ENCODE data around the gene TPPP3. TPM values are rescaled to one million over a fixed set of nuclear protein-coding genes. Genes with fewer than 3 reads are reported as not detected.

The TPPP3 gene
- total RNA-seq, 1 experiment from 2014 or later = not detected

DNA sequence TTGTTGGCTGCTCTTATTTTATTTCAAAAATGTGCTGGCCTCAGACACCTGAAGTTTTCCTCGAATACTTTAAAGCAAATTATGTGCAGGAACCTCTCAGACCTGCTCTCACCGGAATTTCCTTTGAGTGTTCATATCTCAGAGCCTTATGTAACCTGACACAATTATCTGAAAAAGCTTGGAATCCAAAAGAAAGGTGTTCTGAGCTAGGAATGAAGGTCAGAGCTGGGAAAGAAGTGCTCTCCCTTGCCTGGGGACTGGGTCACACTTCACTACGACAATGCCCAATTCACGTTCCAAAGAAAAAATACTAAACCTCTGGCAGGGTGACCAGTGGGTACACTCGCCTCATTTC lies 30.9 kb upstream of the TPPP3 start:
- CTCF ChIA-PET = interaction anchor here (0.8 to 4.8 kb wide), 6 partner anchors 8 to 57 kb away, joined by 3 to 29 read pairs (median 4); partner anchors contain the start of genes ATP6V0D1 and ZDHHC1
- Mint-ChIP-seq H3K9me3 (ENCODE audit: unreplicated experiment) (no peaks in the 10 kb centered on the region), H3K27me3 (ENCODE audit: insufficient read depth, unreplicated experiment) (peaks cover 21% of the 10 kb centered on the region), H3K36me3 (ENCODE audit: insufficient read depth, unreplicated experiment) (no peaks in the 10 kb centered on the region), H3K4me3 (ENCODE audit: unreplicated experiment) (no peak overlapping the region), H3K4me1 (ENCODE audit: insufficient read depth, unreplicated experiment) (peaks cover 11% of the 10 kb centered on the region), H3K27ac (ENCODE audit: low read depth, unreplicated experiment) (no peak overlapping the region)
- TF ChIP-seq, protein P1, sequence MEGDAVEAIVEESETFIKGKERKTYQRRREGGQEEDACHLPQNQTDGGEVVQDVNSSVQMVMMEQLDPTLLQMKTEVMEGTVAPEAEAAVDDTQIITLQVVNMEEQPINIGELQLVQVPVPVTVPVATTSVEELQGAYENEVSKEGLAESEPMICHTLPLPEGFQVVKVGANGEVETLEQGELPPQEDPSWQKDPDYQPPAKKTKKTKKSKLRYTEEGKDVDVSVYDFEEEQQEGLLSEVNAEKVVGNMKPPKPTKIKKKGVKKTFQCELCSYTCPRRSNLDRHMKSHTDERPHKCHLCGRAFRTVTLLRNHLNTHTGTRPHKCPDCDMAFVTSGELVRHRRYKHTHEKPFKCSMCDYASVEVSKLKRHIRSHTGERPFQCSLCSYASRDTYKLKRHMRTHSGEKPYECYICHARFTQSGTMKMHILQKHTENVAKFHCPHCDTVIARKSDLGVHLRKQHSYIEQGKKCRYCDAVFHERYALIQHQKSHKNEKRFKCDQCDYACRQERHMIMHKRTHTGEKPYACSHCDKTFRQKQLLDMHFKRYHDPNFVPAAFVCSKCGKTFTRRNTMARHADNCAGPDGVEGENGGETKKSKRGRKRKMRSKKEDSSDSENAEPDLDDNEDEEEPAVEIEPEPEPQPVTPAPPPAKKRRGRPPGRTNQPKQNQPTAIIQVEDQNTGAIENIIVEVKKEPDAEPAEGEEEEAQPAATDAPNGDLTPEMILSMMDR (IDR thresholded peaks at IDR 0.05; ENCODE audit: unreplicated experiment) = no peak
- POLR2A ChIA-PET = no interaction called here
- no TSS peak for BruUV-seq (replicated peaks)
- intact Hi-C loops (cut with micrococcal nuclease) = no loop called here
- DNase-seq (ENCODE audit: unreplicated experiment) = no peak

GRCh38 chr16:67423611-67424260 lies 30.4 kb upstream of the TPPP3 start:
- Mint-ChIP-seq H3K9me3 (ENCODE audit: unreplicated experiment) (no peaks in the 10 kb centered on the region), H3K36me3 (ENCODE audit: insufficient read depth, unreplicated experiment) (no peaks in the 10 kb centered on the region), H3K4me1 (ENCODE audit: insufficient read depth, unreplicated experiment) (peaks cover 6% of the 10 kb centered on the region), H3K27ac (ENCODE audit: low read depth, unreplicated experiment) (no peak overlapping the region), H3K4me3 (ENCODE audit: unreplicated experiment) (no peak overlapping the region), H3K27me3 (ENCODE audit: insufficient read depth, unreplicated experiment) (peaks cover 26% of the 10 kb centered on the region)
- BruUV-seq (replicated peaks) = no TSS peak
- TF ChIP-seq, protein P1 (IDR thresholded peaks at IDR 0.05; ENCODE audit: unreplicated experiment) = no peak
- DNase-seq (ENCODE audit: unreplicated experiment) = no peak
- POLR2A ChIA-PET = no interaction called here
- CTCF ChIA-PET = interaction anchor here (0.6 to 4.8 kb wide), 6 partner anchors 9 to 444 kb away, joined by 3 to 29 read pairs (median 3); no protein-coding TSS in a partner anchor
- intact Hi-C loops (cut with micrococcal nuclease) = no loop called here

GRCh38 chr16:67423015-67423414 lies 29.7 kb upstream of the TPPP3 start:
- no peaks in the 10 kb centered on the region for H3K36me3 Mint-ChIP-seq (ENCODE audit: insufficient read depth, unreplicated experiment)
- no peak overlapping the region for H3K4me3 Mint-ChIP-seq (ENCODE audit: unreplicated experiment)
- no peaks in the 10 kb centered on the region for H3K4me1 Mint-ChIP-seq (ENCODE audit: insufficient read depth, unreplicated experiment)
- H3K27me3 Mint-ChIP-seq (ENCODE audit: insufficient read depth, unreplicated experiment) = peaks cover 26% of the 10 kb centered on the region
- no TSS peak for BruUV-seq (replicated peaks)
- H3K27ac Mint-ChIP-seq (ENCODE audit: low read depth, unreplicated experiment) = no peak overlapping the region
- intact Hi-C loops (cut with micrococcal nuclease) = no loop called here
- no peak for DNase-seq (ENCODE audit: unreplicated experiment)
- ChIA-PET CTCF (interaction anchor here (0.6 to 1.0 kb wide), 4 partner anchors 25 to 142 kb away, joined by 3 to 4 read pairs (median 4); no protein-coding TSS in a partner anchor), POLR2A (no interaction called here)
- TF ChIP-seq, protein P1 (IDR thresholded peaks at IDR 0.05; ENCODE audit: unreplicated experiment) = no peak
- no peaks in the 10 kb centered on the region for H3K9me3 Mint-ChIP-seq (ENCODE audit: unreplicated experiment)

DNA sequence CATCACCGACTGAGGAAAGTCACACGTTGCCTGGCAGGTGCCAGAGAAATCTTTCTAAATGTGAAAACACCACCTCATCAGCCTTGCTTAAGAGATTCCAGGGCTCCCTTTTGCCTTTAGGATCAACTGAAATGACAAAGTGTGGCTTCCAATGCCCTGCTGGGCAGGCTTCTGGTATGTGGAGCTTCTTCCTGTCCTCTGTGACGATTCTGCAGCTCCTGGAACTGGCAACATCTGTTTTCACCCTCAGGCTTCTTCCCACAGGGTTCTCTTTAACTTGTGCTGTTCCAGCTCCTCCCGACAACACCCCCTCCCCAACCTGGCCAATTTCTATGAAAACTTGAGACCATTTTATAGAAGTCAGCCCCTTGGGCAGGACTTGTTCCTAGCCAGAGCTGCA lies 27.7 kb upstream of the TPPP3 start:
- intact Hi-C loops (cut with micrococcal nuclease) = no loop called here
- peaks cover 26% of the 10 kb centered on the region for H3K27me3 Mint-ChIP-seq (ENCODE audit: insufficient read depth, unreplicated experiment)
- no peaks in the 10 kb centered on the region for H3K9me3 Mint-ChIP-seq (ENCODE audit: unreplicated experiment)
- TF ChIP-seq, protein P1 (IDR thresholded peaks at IDR 0.05; ENCODE audit: unreplicated experiment) = no peak
- DNase-seq (ENCODE audit: unreplicated experiment) = no peak
- no peak overlapping the region for H3K27ac Mint-ChIP-seq (ENCODE audit: low read depth, unreplicated experiment)
- CTCF ChIA-PET = interaction anchor here (0.5 to 2.3 kb wide), 3 partner anchors 44 to 444 kb away, joined by 3 to 5 read pairs (median 5); no protein-coding TSS in a partner anchor
- peaks cover 5% of the 10 kb centered on the region for H3K4me1 Mint-ChIP-seq (ENCODE audit: insufficient read depth, unreplicated experiment)
- POLR2A ChIA-PET = interaction anchor here (0.6 to 0.7 kb wide), 2 partner anchors 22 to 96 kb away, joined by 4 read pairs; no protein-coding TSS in a partner anchor
- BruUV-seq (replicated peaks) = no TSS peak
- no peaks in the 10 kb centered on the region for H3K36me3 Mint-ChIP-seq (ENCODE audit: insufficient read depth, unreplicated experiment)
- H3K4me3 Mint-ChIP-seq (ENCODE audit: unreplicated experiment) = no peak overlapping the region

Data from MCF 10A (cell line).